NCI-H1048 (cell line): ENCODE data around the gene TMEM245.

Experiments used
- DNase-seq: peaks from one replicate; lab custom pipeline; 2025; lab: John Stamatoyannopoulos, UW

The TMEM245 gene

DNA sequence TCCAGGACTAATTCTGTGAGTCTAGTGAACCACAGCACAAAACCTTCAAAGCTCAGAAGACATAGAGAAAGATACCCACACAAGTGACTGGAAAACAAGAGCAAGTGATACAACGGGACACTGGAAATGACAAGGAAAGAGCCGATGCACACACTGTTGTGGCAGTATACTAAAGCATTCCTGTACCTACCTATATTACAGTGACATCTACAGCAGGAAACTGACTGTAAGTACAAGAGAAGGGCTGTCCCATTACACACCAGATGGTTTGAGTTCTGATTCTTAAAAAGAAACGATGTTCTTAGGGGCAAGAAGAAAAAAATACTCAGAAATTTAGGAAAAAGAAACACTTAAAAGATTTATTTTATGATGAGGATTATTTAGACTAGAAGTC is 18.5 kb downstream of the TMEM245 start:
- DNase-seq = no peak

DNA sequence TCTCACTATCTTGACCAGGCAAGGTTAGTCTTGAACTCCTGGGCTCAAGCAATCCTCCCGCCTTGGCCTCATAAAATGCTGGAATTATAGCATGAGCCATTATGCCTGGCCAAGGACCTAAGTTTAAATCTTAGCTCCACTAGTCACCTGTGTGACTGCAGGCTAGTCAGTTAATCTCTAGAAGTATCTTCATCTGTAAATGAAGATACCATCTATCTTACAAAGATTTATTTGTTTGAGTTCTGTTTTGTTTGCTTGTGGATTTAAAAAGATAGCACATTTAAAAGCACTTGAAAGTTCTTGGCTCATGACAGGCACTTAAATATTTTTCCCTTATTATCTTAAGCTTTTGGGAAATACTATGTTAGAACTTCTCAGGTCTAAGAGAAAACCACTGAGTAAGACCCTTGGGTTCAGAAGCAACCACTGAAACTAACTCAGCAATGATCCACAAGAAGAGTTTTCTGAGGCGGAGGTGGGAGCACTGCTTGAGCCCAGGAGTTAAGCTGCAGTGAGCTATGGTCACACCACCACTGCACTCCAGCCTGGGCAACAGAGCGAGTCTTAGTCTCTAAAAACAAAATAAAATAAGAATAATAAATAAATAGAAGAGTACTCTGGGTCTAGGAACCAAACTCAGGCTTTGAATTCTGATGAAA is 19.1 kb downstream of the TMEM245 start:
- DNase-seq = no peak

DNA sequence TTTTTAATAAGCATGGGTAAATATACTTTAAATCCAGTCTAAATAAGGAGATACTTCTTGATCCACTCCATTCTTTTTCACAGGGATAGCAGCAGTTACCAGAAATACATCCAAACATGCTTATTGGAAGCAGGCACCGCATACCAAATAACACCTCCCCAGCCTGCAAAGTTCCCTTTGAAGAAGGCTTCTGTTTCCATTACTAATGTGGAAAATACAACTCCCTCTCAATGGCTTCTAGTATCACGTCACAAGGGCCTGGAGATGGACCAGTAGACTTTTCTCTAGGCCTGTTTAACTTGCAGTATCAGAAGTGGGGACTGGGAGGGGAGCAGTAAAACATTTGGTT is 20.8 kb downstream of the TMEM245 start:
- no peak for DNase-seq

DNA sequence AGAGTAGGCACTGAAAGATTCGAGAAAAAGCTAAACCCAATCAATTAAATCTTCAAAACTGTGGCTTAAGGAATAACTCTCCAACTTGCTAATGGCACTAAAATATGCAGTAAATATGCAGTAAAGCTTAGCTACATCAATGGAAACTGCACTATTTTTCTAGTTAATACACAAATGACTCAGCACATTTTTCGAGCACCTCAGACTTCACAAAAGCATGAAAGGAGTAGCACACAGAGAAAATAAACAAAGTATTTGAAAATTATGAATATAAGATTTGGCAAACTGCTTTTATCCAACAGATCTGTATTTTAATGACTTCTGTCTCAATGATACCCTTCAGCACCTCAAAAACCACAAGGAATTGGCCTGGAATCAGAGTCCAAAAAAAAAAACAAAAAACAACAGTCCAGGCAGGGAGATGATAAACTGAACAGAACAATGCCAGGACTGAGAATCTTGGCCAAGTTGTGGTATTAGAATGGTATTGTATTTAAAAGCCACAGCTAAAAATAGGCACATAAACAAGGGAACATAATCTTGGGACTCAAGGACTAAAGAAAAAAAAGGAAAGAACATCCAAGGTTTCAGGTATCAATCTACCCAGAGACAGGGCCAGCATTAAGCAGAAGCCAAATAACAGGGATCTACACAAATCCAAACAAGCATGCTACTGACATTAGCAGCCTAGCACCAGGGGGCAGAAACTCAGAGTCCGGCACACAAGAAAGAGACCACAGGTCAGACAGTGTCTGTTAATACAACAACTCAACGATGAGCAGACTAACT is 21.4 kb downstream of the TMEM245 start:
- DNase-seq = no peak

DNA sequence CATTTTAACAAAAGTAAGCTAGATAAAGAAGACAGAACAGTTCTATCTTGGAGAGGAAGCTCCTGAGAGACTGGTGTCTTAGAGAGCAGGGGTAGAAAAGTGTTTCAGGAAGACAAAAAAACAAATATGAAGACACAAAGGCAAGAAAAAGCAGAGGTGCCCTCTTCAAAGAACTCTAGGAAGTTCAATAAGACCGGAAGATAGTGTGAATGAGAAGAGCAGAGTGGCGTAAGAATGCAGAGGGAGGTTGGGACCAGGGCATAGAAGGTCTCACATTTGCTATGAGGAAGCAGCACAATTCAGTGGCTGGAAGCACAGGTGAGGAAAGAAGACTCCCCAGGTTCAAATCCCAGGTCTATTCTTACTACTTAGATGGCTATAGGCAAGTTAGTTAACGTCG is 22.6 kb downstream of the TMEM245 start:
- DNase-seq = no peak

DNA sequence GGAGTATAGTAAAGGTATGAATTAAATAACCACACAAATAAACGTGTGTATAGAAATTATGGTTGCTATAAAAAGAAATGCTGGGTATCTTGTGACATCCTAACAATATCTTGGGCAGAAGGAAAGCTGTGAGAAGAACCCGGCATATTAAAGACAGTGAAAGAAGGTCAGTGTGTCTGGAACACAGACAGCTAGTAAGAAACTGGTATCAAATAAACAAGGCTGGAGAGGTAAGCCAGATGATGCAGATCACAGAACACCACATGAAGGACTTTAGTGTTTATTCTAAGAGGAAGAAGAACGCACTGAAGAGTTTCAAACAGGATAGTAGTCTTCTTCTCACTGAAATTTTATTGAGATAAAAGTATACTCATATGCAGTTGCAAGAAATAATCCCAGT is 24.4 kb downstream of the TMEM245 start:
- no peak for DNase-seq

DNA sequence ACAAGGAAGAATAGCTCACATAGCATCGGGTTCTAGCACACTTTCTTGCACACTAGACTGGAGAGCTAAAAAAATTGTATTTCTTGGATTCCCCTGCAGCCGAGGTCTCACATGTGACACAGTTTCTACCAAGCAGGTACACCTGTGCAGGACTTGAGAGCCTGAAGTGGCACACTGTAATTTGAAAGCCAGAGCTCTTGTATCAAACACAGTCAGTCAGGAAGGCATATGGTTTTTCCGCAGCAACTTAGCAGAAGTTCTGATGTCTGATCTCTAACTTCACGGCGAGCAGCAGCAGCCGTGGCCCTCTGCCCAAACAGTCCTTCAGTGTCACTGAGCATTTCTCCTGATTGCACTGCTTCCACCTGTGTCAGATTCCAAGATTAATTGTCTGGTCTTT is 25.5 kb downstream of the TMEM245 start:
- DNase-seq = no peak

DNA sequence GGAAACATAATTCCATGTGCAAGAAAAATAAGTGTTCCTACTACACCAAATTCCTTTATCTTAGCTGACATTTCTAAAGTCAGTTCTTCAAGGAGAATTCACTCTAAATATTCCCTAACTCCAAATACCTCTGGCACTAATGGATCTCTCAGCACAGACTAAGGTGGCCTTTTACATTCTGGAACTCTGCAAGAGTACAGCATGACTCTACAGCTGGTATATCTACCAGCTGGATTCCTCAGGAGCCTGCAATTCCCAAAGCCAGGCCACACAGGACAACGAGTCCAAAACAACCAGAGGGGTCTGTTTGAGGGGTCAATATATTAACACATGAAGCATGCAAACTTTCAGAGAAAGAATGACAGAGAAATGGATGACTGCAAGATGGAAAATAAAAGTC is 27.2 kb downstream of the TMEM245 start:
- DNase-seq = no peak

DNA sequence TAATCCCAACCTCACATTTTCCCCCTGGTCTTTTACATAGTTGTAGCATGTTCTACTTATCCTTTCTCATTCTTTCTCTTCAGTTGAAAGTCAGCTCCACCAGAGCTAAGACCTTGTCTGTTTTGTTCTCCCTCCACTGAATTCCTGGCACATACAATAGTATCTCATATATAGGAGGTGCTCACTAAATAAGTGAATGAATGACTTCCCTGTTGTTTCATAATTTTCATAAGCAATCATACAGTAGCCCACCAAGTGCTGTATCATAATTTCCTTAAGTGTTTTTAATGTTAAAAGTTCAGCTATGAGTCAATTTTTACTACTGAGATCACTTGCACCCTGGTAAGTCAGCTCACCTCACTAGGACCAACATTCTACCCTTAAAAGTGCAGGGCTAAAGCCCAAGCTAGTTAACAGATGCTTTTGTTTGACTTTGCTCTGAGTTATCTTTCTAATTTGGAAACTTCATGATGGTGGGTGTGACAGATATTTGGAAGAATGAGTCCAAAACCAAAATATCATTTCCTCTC is 27.6 kb downstream of the TMEM245 start:
- no peak for DNase-seq

DNA sequence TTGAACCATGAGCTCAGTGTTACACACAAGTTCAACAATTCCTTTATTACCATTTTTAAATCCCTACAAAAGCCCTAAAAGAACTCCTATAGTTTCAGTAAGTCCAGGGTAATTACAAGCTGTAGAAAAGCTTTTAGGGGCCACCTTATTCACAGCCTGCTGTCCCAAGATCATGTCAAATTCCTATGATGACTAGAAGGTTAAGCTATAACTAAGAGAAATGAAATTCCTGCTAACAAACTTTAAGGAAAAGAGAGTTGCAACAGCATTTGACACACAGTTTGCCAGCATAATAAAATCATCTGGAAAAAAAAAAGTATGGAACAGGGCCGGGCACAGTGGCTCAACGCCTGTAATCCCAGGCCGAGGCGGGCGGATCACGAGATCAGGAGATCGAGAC is 31.5 kb downstream of the TMEM245 start:
- DNase-seq = no peak

DNA sequence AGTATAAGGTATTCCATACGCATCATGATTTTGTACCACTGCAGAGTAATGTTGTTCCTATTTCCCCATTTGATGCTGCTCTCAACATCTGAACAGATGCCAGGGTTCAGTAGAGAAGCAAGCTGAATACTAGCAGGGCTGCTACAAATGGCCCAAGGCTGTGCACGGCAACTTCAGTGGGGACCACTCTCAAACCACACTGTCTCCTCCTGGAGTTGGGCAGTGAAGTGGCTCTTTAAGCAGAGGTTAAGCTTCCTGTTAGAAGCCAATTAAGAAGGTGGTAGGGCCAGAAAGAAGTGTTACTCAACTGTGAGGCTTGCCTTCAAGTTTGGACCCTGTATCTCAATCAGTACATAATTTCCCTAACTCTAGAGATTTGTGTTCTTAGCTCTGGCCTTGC is 32.0 kb downstream of the TMEM245 start:
- no peak for DNase-seq

DNA sequence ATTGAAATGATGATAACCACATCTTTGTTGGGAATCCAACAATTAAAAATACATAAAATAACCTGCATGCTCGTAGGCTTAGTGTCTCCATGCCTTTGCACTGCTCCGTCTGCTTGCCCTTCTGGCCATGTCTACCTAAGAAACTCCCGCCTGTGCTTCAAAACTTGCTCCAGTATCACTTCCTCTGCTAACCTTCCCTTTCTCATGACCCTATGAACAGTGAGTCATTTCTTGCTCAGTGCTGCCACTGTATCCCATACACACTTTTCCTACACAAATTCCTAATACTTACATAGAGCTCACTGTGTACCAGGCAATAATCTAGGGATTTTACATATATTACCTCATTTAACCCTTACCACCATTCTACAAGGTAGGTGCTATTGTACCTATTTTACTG is 33.5 kb downstream of the TMEM245 start:
- no peak for DNase-seq

DNA sequence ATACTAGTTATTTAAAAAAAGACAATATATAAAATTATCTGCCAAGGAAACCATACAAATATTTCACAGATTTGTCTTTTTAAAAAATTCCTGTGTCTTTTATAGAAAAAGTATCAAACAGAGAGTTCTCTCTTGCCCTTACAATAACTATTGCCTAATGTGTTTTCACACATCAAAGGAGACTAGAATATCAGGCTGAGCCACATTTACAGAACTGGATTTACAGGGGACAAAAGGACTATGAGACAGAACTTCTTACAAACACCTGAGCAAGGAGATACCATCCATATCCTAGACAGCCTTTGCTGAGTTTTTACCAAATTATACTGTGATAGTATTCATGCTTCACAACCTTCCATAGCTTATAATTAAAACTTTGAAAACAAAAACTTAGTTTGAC is 34.2 kb downstream of the TMEM245 start:
- DNase-seq = no peak

DNA sequence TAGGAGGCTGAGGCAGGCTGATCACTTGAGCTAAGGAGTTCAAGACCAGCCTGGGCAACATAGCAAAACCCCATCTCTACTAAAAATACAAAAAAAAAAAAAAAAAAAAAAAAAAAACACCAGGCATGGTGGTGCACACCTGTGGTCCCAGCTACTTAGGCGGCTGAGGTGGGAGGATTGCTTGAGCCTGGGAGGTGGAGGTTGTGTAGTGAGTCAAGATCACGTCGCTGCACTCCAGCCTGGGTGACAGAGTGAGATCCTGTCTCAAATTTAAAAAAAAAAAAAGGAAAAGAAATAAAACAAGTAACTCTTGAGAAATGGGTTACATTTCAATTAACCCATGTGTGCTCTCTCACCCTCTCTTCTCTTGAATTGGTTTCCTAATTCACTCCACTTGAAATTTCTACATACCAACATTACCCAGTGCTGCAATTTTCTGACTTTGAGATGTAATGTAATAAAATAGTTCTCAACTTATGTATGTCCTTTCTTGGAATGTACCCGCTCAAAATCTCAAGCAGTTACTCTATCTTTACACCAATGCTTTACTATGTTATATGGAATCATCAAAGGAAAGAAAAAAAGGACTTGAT is 35.8 kb downstream of the TMEM245 start:
- no peak for DNase-seq

DNA sequence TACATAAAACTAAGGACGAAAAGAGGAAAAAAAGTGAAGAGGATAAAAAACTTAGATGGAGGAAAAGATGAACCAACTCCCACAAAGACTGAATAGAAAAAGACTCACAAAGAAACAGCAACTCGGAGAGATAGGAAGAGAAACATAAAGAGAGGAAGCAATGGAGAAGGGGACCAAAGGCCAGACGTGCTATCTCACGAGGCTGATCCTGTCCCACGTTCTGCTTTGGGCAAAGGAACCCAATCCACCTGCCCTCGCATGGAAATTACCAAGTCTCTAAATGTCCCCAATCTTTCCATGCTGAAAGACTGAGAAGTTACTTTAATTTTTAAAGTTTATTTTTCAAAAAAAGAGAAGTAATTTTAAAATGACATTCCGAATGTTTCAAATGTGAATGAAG is 36.6 kb downstream of the TMEM245 start:
- DNase-seq = no peak

DNA sequence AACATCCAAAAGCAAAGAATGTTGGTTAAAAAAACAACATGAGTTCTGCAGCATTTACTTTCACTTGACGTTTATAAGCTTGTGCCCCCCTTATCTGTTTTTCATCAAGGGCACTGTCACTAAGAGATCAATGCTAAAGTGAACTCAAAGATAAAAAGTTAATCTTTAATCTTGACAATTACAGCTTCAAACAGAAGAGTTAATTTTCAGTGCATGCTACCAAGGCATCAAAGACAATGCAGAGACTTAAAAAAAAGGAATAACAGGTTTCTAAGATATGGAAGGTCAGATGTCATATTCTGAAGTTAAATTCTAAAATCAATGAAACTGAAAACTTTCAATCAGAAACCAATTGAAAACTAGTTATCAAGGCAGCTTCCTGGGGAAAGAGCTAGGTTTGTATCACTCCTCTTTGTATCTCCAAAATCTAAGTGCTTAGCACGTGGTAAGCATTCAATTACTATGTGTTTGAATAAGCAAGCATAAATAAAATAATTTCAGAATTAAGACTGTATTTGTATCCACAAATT is 37.6 kb downstream of the TMEM245 start:
- DNase-seq = no peak

DNA sequence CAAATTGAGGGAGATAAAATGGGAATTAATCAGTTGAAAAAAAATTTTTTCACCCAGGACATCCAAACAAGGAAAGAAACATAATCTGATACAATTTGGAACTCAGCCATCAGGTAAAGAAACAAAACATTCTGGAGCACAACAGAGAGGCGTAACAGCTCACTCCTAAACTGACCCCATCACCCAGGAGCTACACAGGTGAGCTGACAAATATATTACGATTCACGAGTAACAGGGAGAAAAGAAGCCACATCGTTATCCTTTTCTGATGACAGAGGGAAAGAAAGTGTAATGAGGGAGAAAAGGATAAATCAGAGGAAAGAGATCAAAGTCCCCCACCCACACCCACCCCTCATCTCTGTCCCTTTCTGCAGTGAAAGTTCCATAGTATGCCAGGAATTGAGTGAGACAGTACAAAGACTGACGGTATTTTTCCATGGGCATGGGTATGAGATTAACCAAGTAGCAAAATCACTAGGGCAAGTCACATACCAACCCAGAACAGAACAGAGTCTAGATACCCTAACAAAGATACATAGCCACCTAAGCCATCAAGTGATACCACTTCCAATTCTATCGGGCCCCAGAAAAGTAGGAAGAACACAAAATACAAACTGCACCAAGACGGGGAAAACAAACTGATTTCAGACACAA is 45.4 kb downstream of the TMEM245 start:
- DNase-seq = no peak

DNA sequence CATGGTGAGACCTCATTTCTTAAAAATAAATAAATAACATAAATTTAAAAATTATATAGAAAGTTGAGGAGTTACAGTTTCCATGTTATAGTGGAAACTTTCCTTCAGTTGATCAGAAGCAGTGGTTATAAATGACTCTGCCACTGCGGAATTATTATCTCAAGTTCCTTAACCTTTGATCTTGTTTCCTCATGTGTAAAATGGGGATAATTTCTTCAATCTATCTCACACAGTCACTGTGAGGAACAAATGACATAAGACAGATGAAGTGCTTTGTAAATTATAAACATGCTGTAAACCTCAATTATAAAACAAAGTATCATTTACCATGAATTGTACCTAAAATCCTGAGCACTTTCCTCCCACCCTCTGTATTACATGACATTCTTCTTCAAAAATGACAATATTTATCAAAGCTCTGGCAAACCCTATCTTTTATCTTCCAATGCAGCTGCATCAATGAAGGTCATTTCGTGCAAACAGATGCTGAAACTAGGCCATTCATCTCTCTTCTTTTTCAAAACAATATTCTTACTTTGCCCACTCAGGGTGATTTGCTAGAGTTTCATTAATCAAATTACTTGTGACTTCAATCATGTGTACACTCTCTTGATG is 46.8 kb downstream of the TMEM245 start:
- DNase-seq = no peak

DNA sequence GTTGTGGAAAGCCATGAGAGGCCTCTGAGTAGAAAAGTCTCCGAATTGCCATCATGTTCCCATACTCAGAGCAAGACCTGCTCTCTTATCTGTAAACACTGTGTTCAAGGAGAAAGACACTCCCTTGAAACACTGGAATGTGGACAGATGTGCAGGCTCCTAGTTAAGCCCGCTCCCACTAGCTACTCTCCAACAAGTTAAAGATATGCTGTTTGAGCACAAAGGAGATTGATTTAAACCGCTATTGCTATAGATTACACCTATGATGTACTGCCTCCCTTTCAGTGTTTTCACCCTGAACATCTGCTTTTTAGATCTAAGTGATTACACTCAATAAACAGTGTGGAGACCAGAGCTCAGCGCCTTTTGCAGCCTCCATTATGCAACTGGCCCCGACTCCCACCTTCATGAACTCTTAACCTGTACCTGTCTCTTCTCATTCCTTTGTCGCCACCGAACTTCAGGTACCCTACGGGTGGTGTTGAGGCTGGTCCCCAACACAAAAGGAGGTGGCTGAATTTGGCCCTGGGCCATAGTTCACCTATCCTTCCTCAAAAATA is 47.5 kb downstream of the TMEM245 start:
- DNase-seq = no peak

DNA sequence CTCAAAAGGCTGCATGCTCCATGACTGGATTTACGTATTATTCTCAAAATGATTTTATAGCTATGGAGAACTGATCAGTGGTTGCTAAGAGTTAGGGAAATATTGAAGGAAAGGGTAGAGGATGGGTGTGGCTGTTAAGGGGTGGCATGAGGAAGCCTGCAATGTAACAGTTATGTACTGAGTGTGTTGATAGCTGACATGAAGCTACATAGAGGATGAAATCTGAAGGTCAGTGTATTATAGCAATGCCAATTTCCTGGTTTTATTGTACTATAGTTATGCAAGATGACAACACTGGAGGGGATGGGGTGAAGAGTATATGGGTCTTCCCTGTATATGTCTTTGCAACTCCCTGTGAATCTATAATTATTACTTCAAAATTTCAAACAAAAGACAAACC is 51.0 kb downstream of the TMEM245 start:
- no peak for DNase-seq

DNA sequence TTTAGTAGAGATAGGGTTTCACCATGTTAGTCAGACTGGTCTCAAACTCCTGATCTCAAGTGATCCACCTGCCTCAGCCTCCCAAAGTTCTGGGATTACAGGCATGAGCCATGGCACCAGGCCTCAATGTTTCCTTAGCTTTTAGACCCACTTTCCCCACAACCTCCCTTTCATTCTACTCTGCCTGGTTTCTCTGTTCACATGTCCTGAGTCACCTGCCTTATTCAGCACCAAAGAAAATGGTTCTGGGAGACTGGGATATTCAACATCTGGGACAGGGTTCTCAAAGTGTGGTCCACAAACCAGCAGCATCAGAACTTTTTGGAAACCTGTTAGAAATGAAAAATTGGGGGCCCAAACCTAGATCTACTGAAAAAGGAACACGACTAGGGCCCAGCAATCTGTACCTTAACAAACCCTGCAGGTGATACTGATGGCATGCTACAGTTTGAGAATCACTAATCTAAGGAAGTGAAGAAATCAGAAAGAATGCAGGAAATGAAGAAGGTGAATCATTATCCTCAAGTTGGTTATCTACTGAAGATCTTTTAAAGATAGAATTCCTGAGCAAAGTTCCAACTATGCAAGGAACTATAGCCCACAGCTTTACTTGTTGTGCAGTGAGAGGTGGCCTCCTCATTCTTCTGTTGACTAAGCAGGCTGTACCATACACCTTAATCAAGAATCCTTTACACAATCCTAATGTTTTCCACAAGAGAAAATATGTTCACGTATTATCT is 54.6 kb downstream of the TMEM245 start:
- DNase-seq = no peak
